Liver (tissue), 9 donors: Measurements from ENCODE around the gene TXLNG. TPM values are rescaled to one million over a fixed set of nuclear protein-coding genes. Genes with fewer than 3 reads are reported as not detected.
"Not testable (repeated sequence)": the region's sequence is repeated elsewhere in the genome, so short reads cannot be mapped to it uniquely, and the experiment has no call there.

Experiments
- DNase-seq: peaks from one replicate; pipeline ENCODE4 v3.0.0-alpha.2; 2017; ENCODE audit warnings: low spot score
- H3K27ac ChIP-seq, 2 donors: one replicate each; pipeline ENCODE4 v1.7.0; 2013; ENCODE audit warnings: inconsistent platforms in 2 of 2, low read length in 2 of 2, control low read depth in 1 of 2, low read depth in 1 of 2, mild to moderate bottlenecking in 1 of 2
- H3K27me3 ChIP-seq, 4 donors: one replicate each; pipeline versions ENCODE4 v1.6.1 to v1.7.0; 2013; ENCODE audit warnings: low read length in 3 of 4, inconsistent platforms in 1 of 4, mild to moderate bottlenecking in 1 of 4, moderate library complexity in 1 of 4; ENCODE audit not compliant: control insufficient read depth in 4 of 4, insufficient read depth in 4 of 4
- H3K36me3 ChIP-seq, 4 donors: one replicate each; pipeline versions ENCODE4 v1.6.1 to v1.7.0; 2013; ENCODE audit warnings: low read length in 3 of 4, mild to moderate bottlenecking in 3 of 4, low read depth in 1 of 4, moderate library complexity in 1 of 4; ENCODE audit not compliant: control insufficient read depth in 4 of 4, insufficient read depth in 3 of 4
- H3K4me1 ChIP-seq, 4 donors: one replicate each; pipeline versions ENCODE4 v1.6.1 to v1.7.0; 2013; ENCODE audit warnings: low read length in 3 of 4, mild to moderate bottlenecking in 3 of 4, moderate library complexity in 1 of 4; ENCODE audit not compliant: control insufficient read depth in 4 of 4, insufficient read depth in 4 of 4
- H3K4me3 ChIP-seq, 3 donors: one replicate each; pipeline versions ENCODE4 v1.6.1 to v1.7.0; 2013; ENCODE audit warnings: low read length in 3 of 3, control low read depth in 1 of 3, low read depth in 1 of 3, mild to moderate bottlenecking in 1 of 3
- H3K9ac ChIP-seq, 2 donors: one replicate each; pipeline ENCODE4 v1.7.0; 2013; ENCODE audit warnings: low read length in 2 of 2, mild to moderate bottlenecking in 2 of 2, moderate library complexity in 2 of 2, control low read depth in 1 of 2, low read depth in 1 of 2
- H3K9me3 ChIP-seq, 4 donors: one replicate each; pipeline versions ENCODE4 v1.6.1 to v1.7.0; 2013; ENCODE audit warnings: low read length in 3 of 4; ENCODE audit not compliant: control insufficient read depth in 4 of 4
- CTCF ChIP-seq: fragments of 150-350 bp; IDR thresholded peaks from 2 replicates; pipeline ENCODE4 v1.5.1; 2017; ENCODE audit warnings: improper control_type of control experiment, low read depth, low read length; ENCODE audit not compliant: missing input control
- EGR1 ChIP-seq, 2 donors: IDR thresholded peaks; 2 replicates each; pipeline ENCODE4 v1.6.1; 2016 to 2018; ENCODE audit warnings: antibody characterized with exemption in 2 of 2, low read depth in 2 of 2
- FOXA1 ChIP-seq: IDR thresholded peaks from 2 replicates; pipeline ENCODE4 v1.6.1; 2016; ENCODE audit warnings: antibody characterized with exemption
- FOXA2 ChIP-seq: IDR thresholded peaks from 2 replicates; pipeline ENCODE4 v1.6.1; 2016; ENCODE audit warnings: antibody characterized with exemption
- GABPA ChIP-seq, 2 donors: IDR thresholded peaks in 1 of 2; conservative IDR thresholded peaks in 1 of 2; 2 replicates each; pipeline ENCODE4 v1.6.1; 2016; ENCODE audit warnings: antibody characterized with exemption in 2 of 2, mild to moderate bottlenecking in 1 of 2, moderate library complexity in 1 of 2
- HNF4A ChIP-seq, 2 donors: conservative IDR thresholded peaks; 2 replicates each; pipeline ENCODE4 v1.6.1; 2016; ENCODE audit warnings: antibody characterized with exemption in 2 of 2, mild to moderate bottlenecking in 2 of 2
- HNF4G ChIP-seq: IDR thresholded peaks from 2 replicates; pipeline ENCODE4 v1.6.1; 2016; ENCODE audit warnings: antibody characterized with exemption
- JUND ChIP-seq, 2 donors: IDR thresholded peaks; 2 replicates each; pipeline ENCODE4 v1.6.1; 2016; ENCODE audit warnings: antibody characterized with exemption in 2 of 2
- NR2F2 ChIP-seq: IDR thresholded peaks from 2 replicates; pipeline ENCODE4 v1.6.1; 2016; ENCODE audit warnings: antibody characterized with exemption
- RAD21 ChIP-seq, 2 donors: IDR thresholded peaks; 2 replicates each; pipeline ENCODE4 v1.6.1; 2016; ENCODE audit warnings: antibody characterized with exemption in 2 of 2, mild to moderate bottlenecking in 2 of 2
- REST ChIP-seq: IDR thresholded peaks from 2 replicates; pipeline ENCODE4 v1.6.1; 2016; ENCODE audit warnings: antibody characterized with exemption, mild to moderate bottlenecking
- RXRA ChIP-seq, 2 donors: IDR thresholded peaks; 2 replicates each; pipeline ENCODE4 v1.6.1; 2017 to 2018; ENCODE audit warnings: antibody characterized with exemption in 2 of 2, mild to moderate bottlenecking in 1 of 2
- SP1 ChIP-seq: IDR thresholded peaks from 2 replicates; pipeline ENCODE4 v1.6.1; 2018; ENCODE audit warnings: antibody characterized with exemption, mild to moderate bottlenecking
- TAF1 ChIP-seq: conservative IDR thresholded peaks from 2 replicates; pipeline ENCODE4 v1.6.1; 2016; ENCODE audit warnings: antibody characterized with exemption, mild to moderate bottlenecking
- YY1 ChIP-seq: IDR thresholded peaks from 2 replicates; pipeline ENCODE4 v1.6.1; 2016; ENCODE audit warnings: antibody characterized with exemption, mild to moderate bottlenecking
- ZBTB33 ChIP-seq: IDR thresholded peaks from 2 replicates; pipeline ENCODE4 v1.6.1; 2016; ENCODE audit warnings: antibody characterized with exemption
- WGBS: extraction: QIAGEN DNeasy Blood & Tissue Kit; methylation state at CpG from one replicate; pipeline ENCODE4 v1.1.7; 2013; 5-methylcytosine and 5-hydroxymethylcytosine counted together
- polyA plus RNA-seq, 2 donors: library from polyadenylated mRNA; stranded (reverse) in 1 of 2; unstranded in 1 of 2; fragments of 200-250 nt in 1 of 2; fragments of >200 nt in 1 of 2; fragmentation: Nextera tagmentation in 1 of 2; extraction: Ambion mirVana in 1 of 2; gene quantifications; one replicate each; pipeline versions ENCODE4 v1.2.1 to v1.2.3, GENCODE V29; 2013 to 2015
- total RNA-seq, 2 donors: library from RNA; depleted of rRNA; stranded (reverse); fragments of >200 nt; gene quantifications; one replicate each; pipeline ENCODE4 v1.2.3, GENCODE V29; 2014
- TF ChIP-seq, protein P1 (sequence below): IDR thresholded peaks from 2 replicates; pipeline ENCODE4 v1.6.1; 2016; ENCODE audit warnings: antibody characterized with exemption
- TF ChIP-seq, protein P2 (sequence below): IDR thresholded peaks from 2 replicates; pipeline ENCODE4 v1.6.1; 2016; ENCODE audit warnings: antibody characterized with exemption
- donor health status: healthy.
- donor health status: healthy.
- donor health status: healthy.
- donor health status: healthy.
- donor health status: healthy.

TXLNG gene
- total and polyA plus RNA-seq, 4 donors, result 3.7 to 7.4 (median 5.1) TPM

DNA sequence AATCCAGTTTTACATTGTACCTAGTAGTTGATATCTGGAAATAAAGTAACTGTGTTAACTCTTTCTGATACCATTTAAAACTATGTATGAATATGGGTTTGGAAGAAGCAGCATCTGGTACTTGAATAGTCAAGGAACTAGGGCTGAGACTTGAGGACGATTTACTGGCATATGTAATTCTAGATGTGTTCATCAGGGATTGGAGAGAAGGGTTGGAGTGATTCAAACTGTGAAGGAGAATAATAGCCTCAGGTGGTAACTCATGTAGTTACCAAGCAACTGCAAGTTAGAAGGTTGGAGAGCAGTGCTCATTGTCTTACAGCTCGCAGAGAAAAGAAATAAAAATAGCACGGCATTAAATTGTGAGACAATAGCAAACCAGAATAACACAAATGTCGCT lies 29.5 kb upstream of the TXLNG start:
- no peak overlapping the region for H3K4me3 ChIP-seq
- H3K9me3 ChIP-seq, result no peaks in the 10 kb centered on the region
- no peak for DNase-seq
- no peak overlapping the region for H3K9ac ChIP-seq
- 98% methylated on average over 4 of the region's 4 CpGs for WGBS
- no peak overlapping the region for H3K27ac ChIP-seq
- H3K36me3 ChIP-seq, result peaks cover 2 to 57% (median 41%) of the 10 kb centered on the region in 4 donors
- no peaks in the 10 kb centered on the region for H3K27me3 ChIP-seq
- TF ChIP-seq NR2F2 (no peak), REST (no peak), SP1 (no peak), FOXA2 (no peak), HNF4A (conservative IDR thresholded peaks at IDR 0.05) (no peak), FOXA1 (no peak), YY1 (no peak), RXRA (IDR thresholded peaks at IDR 0.05) (no peak), CTCF (no peak), EGR1 (IDR thresholded peaks at IDR 0.05; ENCODE audit: low read depth in 2 of 2) (no peak), JUND (IDR thresholded peaks at IDR 0.05) (no peak), GABPA (IDR thresholded peaks at IDR 0.05 in 1 of 2, conservative IDR thresholded peaks at IDR 0.05 in 1 of 2) (no peak), HNF4G (no peak), ZBTB33 (no peak), TAF1 (no peak), RAD21 (IDR thresholded peaks at IDR 0.05) (no peak)
- TF ChIP-seq, protein P1, sequence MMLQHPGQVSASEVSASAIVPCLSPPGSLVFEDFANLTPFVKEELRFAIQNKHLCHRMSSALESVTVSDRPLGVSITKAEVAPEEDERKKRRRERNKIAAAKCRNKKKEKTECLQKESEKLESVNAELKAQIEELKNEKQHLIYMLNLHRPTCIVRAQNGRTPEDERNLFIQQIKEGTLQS, result no peak
- TF ChIP-seq, protein P2, sequence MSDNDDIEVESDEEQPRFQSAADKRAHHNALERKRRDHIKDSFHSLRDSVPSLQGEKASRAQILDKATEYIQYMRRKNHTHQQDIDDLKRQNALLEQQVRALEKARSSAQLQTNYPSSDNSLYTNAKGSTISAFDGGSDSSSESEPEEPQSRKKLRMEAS, result no peak
- H3K4me1 ChIP-seq, result no peaks in the 10 kb centered on the region

DNA sequence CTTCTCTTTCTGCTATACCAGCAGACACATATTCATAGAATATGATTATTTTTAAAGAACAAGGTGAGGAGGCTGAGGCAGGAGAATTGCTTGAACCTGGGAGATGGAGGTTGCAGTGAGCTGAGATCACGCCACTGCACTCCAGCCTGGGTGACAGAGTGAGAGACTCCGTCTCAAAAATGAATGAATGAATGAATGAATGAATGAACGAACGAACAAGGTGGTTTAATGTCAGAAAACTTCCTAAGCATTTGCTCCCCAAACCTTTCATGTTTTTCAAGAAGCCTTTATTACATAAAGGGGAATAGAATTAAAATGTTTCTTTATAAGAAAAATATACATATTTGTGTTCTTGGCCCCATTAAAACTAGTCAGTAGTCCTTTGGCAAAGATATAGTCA lies 24.8 kb upstream of the TXLNG start:
- not testable (repeated sequence) for H3K9ac ChIP-seq, H3K9me3 ChIP-seq, H3K27me3 ChIP-seq, H3K4me1 ChIP-seq, H3K4me3 ChIP-seq, DNase-seq, H3K27ac ChIP-seq
- 92% methylated on average over 4 of the region's 4 CpGs for WGBS
- H3K36me3 ChIP-seq, result peaks cover 0 to 32% (median 25%) of the 10 kb centered on the region in 4 donors
